NB4 (cell line): Measurements from ENCODE around the gene TBC1D8B.

Experiments used
- CTCF ChIP-seq: IDR thresholded peaks from one replicate; pipeline ENCODE4 v1.5.1; 2012; ENCODE audit warnings: low read depth, low read length
- POLR2A ChIP-seq: IDR thresholded peaks from 2 replicates; pipeline ENCODE4 v1.6.1; 2011; ENCODE audit warnings: mild to moderate bottlenecking; ENCODE audit not compliant: insufficient read length; ENCODE audit errors: extremely low read depth

GRCh38 chrX:106802063-106802387, 448 bp upstream of the TBC1D8B start:
- TF ChIP-seq CTCF: no peak
- no peak for TF ChIP-seq POLR2A
